GF-D8 (cell line): ENCODE results near the gene SLC2A2.

Source experiments
- DNase-seq: peaks from one replicate; lab custom pipeline; 2025; lab: John Stamatoyannopoulos, UW

The SLC2A2 gene

GRCh38 chr3:171028779-171029232, 2.3 kb upstream of the SLC2A2 start:
- DNase-seq, result no peak

GRCh38 chr3:171028025-171028778, 1.7 kb upstream of the SLC2A2 start:
- DNase-seq, result no peak

GRCh38 chr3:171023566-171023965, 3.0 kb downstream of the SLC2A2 start:
- no peak for DNase-seq

- DNase-seq, result no peak
Observed at GRCh38 chr3:171021377-171021776, 5.1 kb downstream of the SLC2A2 start.

- no peak for DNase-seq
Observed at GRCh38 chr3:171018156-171018935, 8.2 kb downstream of the SLC2A2 start.

GRCh38 chr3:171013822-171014748, 12.4 kb downstream of the SLC2A2 start:
- no peak for DNase-seq

- no peak for DNase-seq
Observed at GRCh38 chr3:171011873-171012336, 14.6 kb downstream of the SLC2A2 start.

GRCh38 chr3:171011109-171011872, 15.2 kb downstream of the SLC2A2 start:
- DNase-seq, result no peak

GRCh38 chr3:171007316-171007715, 19.2 kb downstream of the SLC2A2 start:
- no peak for DNase-seq

- DNase-seq, result no peak
Observed at GRCh38 chr3:171005648-171006047, 20.9 kb downstream of the SLC2A2 start.

GRCh38 chr3:171001957-171002694, 24.4 kb downstream of the SLC2A2 start:
- no peak for DNase-seq

- no peak for DNase-seq
Observed at GRCh38 chr3:171001250-171001893, 25.1 kb downstream of the SLC2A2 start.

GRCh38 chr3:171000281-171000680, 26.2 kb downstream of the SLC2A2 start:
- no peak for DNase-seq

- DNase-seq, result no peak
Observed at GRCh38 chr3:170999737-171000242, 26.7 kb downstream of the SLC2A2 start.

GRCh38 chr3:170997961-170998913, 28.3 kb downstream of the SLC2A2 start:
- DNase-seq, result no peak

- no peak for DNase-seq
Observed at GRCh38 chr3:170992854-170993253, 33.7 kb downstream of the SLC2A2 start.

GRCh38 chr3:170991664-170992063, 34.9 kb downstream of the SLC2A2 start:
- no peak for DNase-seq

- DNase-seq, result no peak
Observed at GRCh38 chr3:170989100-170989648, 37.3 kb downstream of the SLC2A2 start.
